B cell (primary cell): Measurements from ENCODE around the gene MROH9.

Experiments
- EZH2 ChIP-seq: IDR thresholded peaks from 2 replicates; pipeline ENCODE4 v1.6.1; 2012; ENCODE audit warnings: borderline replicate concordance, low read depth, mild to moderate bottlenecking, moderate library complexity, low read length; ENCODE audit not compliant: insufficient read depth, poor library complexity, severe bottlenecking
- TF ChIP-seq, protein P1 (sequence below): fragments of 200-600 bp; IDR thresholded peaks from one replicate; pipeline ENCODE4 v1.8.0; 2022; ENCODE audit warnings: antibody characterized with exemption, mild to moderate bottlenecking

DNA sequence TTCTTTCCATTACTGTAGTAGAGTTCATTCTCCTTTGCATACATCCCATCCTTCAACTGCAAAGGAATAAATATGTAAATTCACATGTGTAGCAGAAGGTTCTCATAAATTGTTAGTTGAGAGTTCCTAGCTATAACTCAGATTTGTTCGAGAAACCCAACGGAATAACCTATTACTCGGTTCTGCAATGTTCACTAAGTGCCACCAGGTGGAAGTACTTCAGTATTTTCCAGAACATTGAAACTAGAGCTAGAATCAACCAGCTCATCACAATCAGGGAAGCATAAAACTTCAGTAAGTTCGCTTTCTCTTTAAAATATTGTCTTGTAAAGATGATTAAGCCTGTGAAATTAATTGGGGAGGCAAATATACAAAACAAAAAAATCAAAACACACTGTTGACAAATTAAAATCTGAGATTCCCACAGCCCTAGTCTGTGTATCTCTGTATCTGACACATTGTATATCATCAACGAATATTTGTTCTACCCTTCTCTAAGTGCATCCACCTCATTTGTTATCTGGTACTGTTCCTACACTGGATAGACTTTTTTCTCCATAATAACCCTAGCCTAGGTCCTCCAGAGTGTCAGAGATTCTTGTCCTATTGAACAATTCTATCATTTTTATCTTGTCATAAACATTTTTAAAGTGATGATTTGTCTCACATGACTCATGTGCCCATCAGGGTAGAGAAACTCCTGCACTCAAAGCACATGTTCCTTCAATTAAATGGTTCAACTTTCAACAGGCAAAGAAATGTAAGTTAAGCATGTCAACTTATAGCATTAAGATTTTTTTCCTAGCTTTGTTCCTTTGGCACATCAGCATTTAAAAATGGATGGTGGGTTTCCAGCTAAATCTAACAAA is 31.9 kb downstream of the MROH9 start:
- no peak for TF ChIP-seq EZH2
- TF ChIP-seq, protein P1, sequence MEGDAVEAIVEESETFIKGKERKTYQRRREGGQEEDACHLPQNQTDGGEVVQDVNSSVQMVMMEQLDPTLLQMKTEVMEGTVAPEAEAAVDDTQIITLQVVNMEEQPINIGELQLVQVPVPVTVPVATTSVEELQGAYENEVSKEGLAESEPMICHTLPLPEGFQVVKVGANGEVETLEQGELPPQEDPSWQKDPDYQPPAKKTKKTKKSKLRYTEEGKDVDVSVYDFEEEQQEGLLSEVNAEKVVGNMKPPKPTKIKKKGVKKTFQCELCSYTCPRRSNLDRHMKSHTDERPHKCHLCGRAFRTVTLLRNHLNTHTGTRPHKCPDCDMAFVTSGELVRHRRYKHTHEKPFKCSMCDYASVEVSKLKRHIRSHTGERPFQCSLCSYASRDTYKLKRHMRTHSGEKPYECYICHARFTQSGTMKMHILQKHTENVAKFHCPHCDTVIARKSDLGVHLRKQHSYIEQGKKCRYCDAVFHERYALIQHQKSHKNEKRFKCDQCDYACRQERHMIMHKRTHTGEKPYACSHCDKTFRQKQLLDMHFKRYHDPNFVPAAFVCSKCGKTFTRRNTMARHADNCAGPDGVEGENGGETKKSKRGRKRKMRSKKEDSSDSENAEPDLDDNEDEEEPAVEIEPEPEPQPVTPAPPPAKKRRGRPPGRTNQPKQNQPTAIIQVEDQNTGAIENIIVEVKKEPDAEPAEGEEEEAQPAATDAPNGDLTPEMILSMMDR: peak; percentile 62
